ENCODE data around the gene SLC38A6. TPM values are rescaled to one million over a fixed set of nuclear protein-coding genes. Genes with fewer than 3 reads are reported as not detected.
"Not testable (repeated sequence)": the region's sequence is repeated elsewhere in the genome, so short reads cannot be mapped to it uniquely, and the experiment has no call there.

The SLC38A6 gene
- total RNA-seq, 1 donor from 2014 or later, result 19.0 TPM

GRCh38 chr14:61090432-61091216, 109.6 kb downstream of the SLC38A6 start:
- Mint-ChIP-seq H3K27me3 (ENCODE audit: insufficient read depth, low read depth) (peaks cover 2% of the 10 kb centered on the region), H3K4me3 (no peak overlapping the region), H3K36me3 (peaks cover under 1% of the 10 kb centered on the region), H3K4me1 (peaks cover 6% of the 10 kb centered on the region), H3K9me3 (peaks cover 5% of the 10 kb centered on the region), H3K27ac (no peak overlapping the region)
- H3K9me3 ChIP-seq (ENCODE audit: low read depth), result no peaks in the 10 kb centered on the region
- H3K4me2 ChIP-seq, result no peak overlapping the region
- H4K20me1 ChIP-seq (ENCODE audit: low read depth), result no peaks in the 10 kb centered on the region
- H3K9ac ChIP-seq, result no peak overlapping the region
- no peaks in the 10 kb centered on the region for H3K36me3 ChIP-seq
- peaks cover 4% of the 10 kb centered on the region for H3F3A ChIP-seq (ENCODE audit: low read depth)
- H3K27ac ChIP-seq, result no peak overlapping the region
- no peaks in the 10 kb centered on the region for H3K79me2 ChIP-seq (ENCODE audit: low read depth)
- no peak for DNase-seq (ENCODE audit: low spot score)
- no peak overlapping the region for H2AFZ ChIP-seq (replicated peaks)
- no peak for TF ChIP-seq CTCF (IDR thresholded peaks at IDR 0.05)
- no peak for TF ChIP-seq EZH2phosphoT487 (IDR thresholded peaks at IDR 0.05)
- TF ChIP-seq EZH2 (IDR thresholded peaks at IDR 0.05), result no peak
- H3K27me3 ChIP-seq, result no peaks in the 10 kb centered on the region
- H3K4me3 ChIP-seq, result no peak overlapping the region
- H3K4me1 ChIP-seq, result peaks cover 10% of the 10 kb centered on the region

- H3K9ac ChIP-seq, result no peak overlapping the region
- no peak for DNase-seq (ENCODE audit: low spot score)
- peaks cover 2% of the 10 kb centered on the region for H3K27me3 Mint-ChIP-seq (ENCODE audit: insufficient read depth, low read depth)
- no peak overlapping the region for H3K27ac Mint-ChIP-seq
- no peaks in the 10 kb centered on the region for H3K36me3 ChIP-seq
- H3K4me3 Mint-ChIP-seq, result no peak overlapping the region
- no peaks in the 10 kb centered on the region for H3K79me2 ChIP-seq (ENCODE audit: low read depth)
- H3K36me3 Mint-ChIP-seq, result no peaks in the 10 kb centered on the region
- no peak overlapping the region for H2AFZ ChIP-seq (replicated peaks)
- peaks cover 4% of the 10 kb centered on the region for H3F3A ChIP-seq (ENCODE audit: low read depth)
- H4K20me1 ChIP-seq (ENCODE audit: low read depth), result no peaks in the 10 kb centered on the region
- no peak overlapping the region for H3K27ac ChIP-seq
- H3K4me1 Mint-ChIP-seq, result peaks cover 6% of the 10 kb centered on the region
- no peak overlapping the region for H3K4me3 ChIP-seq
- peaks cover 5% of the 10 kb centered on the region for H3K9me3 Mint-ChIP-seq
- H3K4me1 ChIP-seq, result peaks cover 10% of the 10 kb centered on the region
- H3K4me2 ChIP-seq, result no peak overlapping the region
- TF ChIP-seq CTCF (IDR thresholded peaks at IDR 0.05) (no peak), EZH2phosphoT487 (IDR thresholded peaks at IDR 0.05) (no peak), EZH2 (IDR thresholded peaks at IDR 0.05) (no peak)
- no peaks in the 10 kb centered on the region for H3K27me3 ChIP-seq
- no peaks in the 10 kb centered on the region for H3K9me3 ChIP-seq (ENCODE audit: low read depth)
These were observed 110.7 kb downstream of the SLC38A6 start for GRCh38 chr14:61091657-61092273.

- not testable (repeated sequence) for H3K36me3 ChIP-seq; H2AFZ ChIP-seq (replicated peaks); H3K9ac ChIP-seq; H3K4me2 ChIP-seq; H3K27ac ChIP-seq; H3K27me3 Mint-ChIP-seq (ENCODE audit: insufficient read depth, low read depth); H3K27me3 ChIP-seq; H4K20me1 ChIP-seq (ENCODE audit: low read depth); H3K36me3 Mint-ChIP-seq; H3K27ac Mint-ChIP-seq; H3K9me3 Mint-ChIP-seq; DNase-seq (ENCODE audit: low spot score); H3K9me3 ChIP-seq (ENCODE audit: low read depth); H3K79me2 ChIP-seq (ENCODE audit: low read depth); H3K4me3 ChIP-seq; H3K4me3 Mint-ChIP-seq; H3F3A ChIP-seq (ENCODE audit: low read depth)
- H3K4me1 Mint-ChIP-seq, result peaks cover 25% of the 10 kb centered on the region
- H3K4me1 ChIP-seq, result peaks cover 19% of the 10 kb centered on the region
These were observed 117.1 kb downstream of the SLC38A6 start for GRCh38 chr14:61098096-61098495.

GRCh38 chr14:61098721-61099120, 117.7 kb downstream of the SLC38A6 start:
- DNase-seq (ENCODE audit: low spot score), result no peak
- Histone ChIP-seq H3K79me2 (ENCODE audit: low read depth) (no peaks in the 10 kb centered on the region), H2AFZ (replicated peaks) (no peak overlapping the region), H3F3A (ENCODE audit: low read depth) (peaks cover 4% of the 10 kb centered on the region), H3K27ac (no peak overlapping the region), H3K36me3 (no peaks in the 10 kb centered on the region), H4K20me1 (ENCODE audit: low read depth) (no peaks in the 10 kb centered on the region), H3K27me3 (no peaks in the 10 kb centered on the region), H3K9ac (no peak overlapping the region), H3K4me2 (no peak overlapping the region), H3K4me3 (no peak overlapping the region), H3K4me1 (peaks cover 24% of the 10 kb centered on the region), H3K9me3 (ENCODE audit: low read depth) (no peaks in the 10 kb centered on the region)
- H3K27ac Mint-ChIP-seq, result no peak overlapping the region
- no peak for TF ChIP-seq EZH2phosphoT487 (IDR thresholded peaks at IDR 0.05)
- no peak for TF ChIP-seq CTCF (IDR thresholded peaks at IDR 0.05)
- TF ChIP-seq EZH2 (IDR thresholded peaks at IDR 0.05), result no peak
- no peak overlapping the region for H3K4me3 Mint-ChIP-seq
- H3K27me3 Mint-ChIP-seq (ENCODE audit: insufficient read depth, low read depth), result no peaks in the 10 kb centered on the region
- no peaks in the 10 kb centered on the region for H3K36me3 Mint-ChIP-seq
- H3K4me1 Mint-ChIP-seq, result peaks cover 31% of the 10 kb centered on the region
- H3K9me3 Mint-ChIP-seq, result peaks cover 10% of the 10 kb centered on the region
